ENCODE measurements around the gene ZSWIM6.

The ZSWIM6 gene

DNA sequence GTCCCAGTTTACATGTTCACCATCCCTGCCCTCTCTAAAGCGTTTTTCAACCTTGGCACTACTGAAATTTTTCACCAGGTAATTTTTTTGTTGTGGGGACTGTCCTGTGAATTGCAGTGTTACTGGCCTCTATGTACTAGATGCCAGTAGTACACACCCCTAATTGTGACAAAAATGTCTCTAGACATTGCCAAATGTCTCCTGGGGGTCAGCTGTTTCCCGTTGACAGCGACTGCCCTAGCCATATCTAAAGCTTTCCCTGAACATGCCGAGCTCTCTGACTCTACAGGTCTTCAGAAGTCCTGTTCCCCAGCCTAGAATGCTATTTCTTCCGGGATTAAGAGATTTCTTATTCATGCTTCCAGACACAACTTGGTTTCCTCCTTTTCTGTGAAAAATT is 235.3 kb downstream of the ZSWIM6 start:
- no peak for DNase-seq

DNA sequence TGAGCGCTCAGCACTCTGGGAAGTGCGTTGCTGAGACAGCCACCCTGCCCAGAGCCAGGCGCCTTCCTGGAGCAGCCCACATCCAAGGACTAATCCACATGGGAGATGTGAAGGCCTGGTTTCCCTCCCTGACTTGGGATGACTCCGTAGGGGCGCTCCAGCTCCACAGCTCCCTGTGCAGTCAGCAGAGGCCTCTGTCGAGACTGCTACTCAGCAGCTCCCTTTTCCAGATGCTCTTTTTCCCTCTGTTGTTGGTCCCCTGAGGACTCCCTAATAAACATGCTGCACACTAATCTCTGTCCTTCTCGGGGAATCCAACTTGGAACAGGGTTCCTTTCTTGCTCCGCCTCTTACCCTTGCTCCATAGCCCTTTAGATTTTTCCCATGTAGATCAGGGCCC is 237.3 kb downstream of the ZSWIM6 start:
- DNase-seq: no peak

DNA sequence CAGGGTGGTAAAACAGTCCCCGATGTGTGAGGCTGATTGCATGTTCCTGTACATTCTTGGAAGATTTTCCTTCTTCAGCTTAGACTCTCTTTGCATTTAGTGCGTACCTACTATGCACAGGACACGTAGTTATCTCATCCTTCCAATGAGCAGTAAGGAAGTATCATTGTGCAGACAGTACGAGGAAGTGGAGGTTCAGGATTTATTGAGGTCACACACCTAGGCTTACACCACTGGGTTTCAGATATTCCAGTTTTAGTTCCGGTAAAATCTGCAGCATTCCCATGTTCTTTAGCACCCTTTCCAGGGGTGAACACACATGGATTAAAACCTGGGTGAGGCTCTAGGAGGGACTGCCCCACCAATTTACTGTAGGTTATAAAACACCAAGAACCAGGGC is 238.7 kb downstream of the ZSWIM6 start:
- no peak for DNase-seq

DNA sequence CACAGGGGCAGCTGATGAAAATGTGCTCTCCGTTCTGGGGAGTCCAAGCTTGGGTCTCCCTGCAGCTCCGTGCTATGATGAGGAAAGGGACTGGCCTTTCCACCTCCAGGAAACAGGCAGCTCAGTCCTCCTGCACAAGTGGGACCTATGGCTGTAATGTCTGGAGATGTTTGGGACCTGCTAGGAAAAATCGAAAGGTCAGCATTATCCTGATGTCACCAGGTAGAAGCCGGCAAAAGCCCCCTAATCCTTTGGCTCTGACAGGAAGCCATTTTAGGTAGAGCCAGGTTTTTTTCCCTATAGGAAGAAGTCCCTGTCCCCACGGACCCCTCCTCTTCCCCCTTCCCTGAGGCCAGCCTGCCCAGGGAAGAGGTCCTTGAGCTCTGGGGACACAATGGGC is 240.9 kb downstream of the ZSWIM6 start:
- DNase-seq: no peak

DNA sequence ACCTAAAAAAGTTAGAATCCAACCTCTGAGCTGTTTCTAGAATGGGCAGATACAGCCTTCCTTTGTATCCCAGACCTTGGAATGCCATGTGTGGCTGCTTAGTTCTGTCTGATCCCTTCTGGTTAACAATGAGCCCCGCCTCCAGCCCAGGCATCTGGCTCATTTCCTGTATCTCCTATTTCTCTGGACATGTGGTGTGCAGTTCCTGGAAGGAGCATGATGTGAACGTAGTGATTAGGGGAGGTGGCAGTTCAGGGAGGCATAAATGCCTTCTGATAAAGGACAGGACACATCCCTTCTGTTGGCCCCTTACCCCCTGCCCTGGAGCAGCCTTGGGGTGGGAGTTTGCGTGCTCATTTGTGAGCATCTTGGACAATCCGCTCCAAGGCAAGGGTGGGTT is 243.0 kb downstream of the ZSWIM6 start:
- DNase-seq: no peak

DNA sequence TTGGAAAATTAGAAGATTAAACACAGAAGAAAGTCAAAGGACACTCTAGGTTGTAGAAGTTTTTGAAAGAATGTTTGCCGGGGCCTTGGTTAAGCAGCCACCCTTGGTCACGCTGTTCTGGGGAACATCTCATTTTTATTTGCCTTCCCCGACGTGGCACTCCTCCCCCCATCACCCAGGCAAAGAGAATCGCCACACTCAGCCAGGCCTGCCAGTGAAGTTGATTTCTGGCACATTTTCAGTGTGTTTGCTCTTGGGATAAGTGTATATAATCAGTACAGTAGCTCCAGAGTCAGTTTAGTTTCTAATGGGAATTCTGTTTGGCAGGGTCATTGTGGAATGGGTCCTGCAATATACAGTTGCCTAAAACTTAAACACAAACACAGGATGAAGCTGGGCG is 243.5 kb downstream of the ZSWIM6 start:
- no peak for DNase-seq

DNA sequence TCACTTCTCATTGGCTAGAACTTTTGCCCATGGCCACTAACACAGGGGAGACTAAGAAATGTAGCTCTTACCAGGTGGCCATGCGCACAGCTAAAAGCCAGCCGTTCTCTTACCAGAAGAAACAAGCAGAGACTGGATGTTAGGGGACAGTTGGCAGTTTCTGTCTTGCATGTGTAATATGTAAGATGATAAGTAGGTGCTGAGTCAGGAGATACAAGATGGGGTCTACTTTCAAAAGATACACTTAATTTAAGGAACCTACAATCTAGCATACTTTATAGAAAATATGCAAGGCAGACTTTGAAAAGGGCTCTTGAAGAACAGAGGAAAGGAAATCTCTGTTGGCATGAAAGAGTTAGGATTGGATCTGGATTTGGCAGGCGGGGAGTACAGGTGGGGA is 244.5 kb downstream of the ZSWIM6 start:
- no peak for DNase-seq

DNA sequence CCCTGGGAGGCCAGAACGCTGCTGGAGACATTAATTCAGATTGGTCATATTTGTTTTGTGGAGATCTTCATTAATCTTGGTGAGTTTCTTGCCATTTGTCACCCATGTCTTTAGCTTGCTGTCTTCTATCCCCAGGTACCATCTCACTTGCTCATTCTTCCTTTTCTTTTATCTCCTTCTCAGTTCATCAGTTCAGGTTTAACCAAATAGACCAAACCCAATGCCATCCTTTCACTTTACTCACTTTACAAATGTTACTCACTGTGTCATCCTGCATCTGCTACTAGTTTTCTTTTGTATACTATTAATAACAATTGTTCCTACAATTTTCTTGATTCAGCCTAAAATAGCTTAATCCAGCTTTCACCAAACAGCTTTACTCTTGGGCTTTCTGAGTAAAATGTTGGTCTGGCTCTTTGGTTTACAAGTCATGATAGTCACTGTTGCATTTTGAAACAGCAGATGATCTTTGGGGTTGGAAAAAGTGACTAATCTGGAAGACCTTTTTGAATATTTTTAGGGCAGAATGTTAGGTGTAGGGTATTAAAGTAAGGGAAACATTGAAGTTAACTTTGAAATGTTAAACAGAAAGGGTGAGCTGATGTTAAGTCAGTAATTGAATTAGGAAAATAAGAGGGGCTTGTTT is 246.9 kb downstream of the ZSWIM6 start:
- DNase-seq: no peak

DNA sequence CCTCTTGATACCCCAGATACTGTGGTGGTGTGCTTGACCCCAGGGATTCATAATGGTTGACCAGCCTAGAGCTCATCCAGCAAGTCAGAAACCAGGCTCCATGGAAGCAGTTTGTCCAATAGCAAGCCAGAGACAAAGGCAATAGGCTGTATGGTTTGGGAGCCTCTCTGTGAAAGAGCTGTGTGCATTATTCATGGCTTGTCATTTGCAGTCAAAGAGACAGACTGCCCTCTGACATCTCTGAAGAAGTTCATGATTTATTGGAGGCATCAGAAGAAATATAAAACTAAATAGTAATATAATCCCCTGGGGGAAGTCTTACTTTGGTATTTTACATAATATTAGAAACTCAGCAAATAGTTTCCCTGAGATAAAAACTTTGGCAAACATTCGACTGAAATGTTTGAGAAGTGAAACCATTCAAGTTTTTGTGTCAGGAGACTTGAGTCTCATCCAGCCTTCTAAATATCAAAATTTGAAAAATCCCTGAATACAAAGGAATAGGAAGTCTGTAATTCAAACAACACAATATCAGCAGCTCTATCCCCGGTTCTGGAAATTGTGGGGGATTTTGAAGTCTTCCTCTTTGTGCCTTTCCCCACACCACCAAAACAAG is 250.3 kb downstream of the ZSWIM6 start:
- DNase-seq: no peak

DNA sequence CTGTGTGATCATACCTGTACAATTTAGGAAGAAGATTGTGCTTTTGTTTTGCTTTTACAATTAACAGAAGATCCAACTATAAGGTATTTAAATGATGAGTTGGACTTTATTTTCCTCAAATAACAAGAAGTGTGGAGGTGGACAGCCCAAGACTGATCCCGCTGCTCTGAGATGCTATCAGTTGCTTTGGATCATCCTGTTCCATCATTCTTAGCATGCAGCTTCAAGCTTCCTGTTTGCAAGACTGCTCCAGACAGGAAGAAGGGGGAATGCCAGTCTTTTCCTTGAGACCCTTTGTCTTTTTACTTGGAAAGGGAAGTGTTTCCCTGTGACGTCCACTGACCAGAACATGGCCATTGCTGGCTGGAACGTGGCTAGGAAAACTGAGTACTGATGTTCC is 250.8 kb downstream of the ZSWIM6 start:
- no peak for DNase-seq

DNA sequence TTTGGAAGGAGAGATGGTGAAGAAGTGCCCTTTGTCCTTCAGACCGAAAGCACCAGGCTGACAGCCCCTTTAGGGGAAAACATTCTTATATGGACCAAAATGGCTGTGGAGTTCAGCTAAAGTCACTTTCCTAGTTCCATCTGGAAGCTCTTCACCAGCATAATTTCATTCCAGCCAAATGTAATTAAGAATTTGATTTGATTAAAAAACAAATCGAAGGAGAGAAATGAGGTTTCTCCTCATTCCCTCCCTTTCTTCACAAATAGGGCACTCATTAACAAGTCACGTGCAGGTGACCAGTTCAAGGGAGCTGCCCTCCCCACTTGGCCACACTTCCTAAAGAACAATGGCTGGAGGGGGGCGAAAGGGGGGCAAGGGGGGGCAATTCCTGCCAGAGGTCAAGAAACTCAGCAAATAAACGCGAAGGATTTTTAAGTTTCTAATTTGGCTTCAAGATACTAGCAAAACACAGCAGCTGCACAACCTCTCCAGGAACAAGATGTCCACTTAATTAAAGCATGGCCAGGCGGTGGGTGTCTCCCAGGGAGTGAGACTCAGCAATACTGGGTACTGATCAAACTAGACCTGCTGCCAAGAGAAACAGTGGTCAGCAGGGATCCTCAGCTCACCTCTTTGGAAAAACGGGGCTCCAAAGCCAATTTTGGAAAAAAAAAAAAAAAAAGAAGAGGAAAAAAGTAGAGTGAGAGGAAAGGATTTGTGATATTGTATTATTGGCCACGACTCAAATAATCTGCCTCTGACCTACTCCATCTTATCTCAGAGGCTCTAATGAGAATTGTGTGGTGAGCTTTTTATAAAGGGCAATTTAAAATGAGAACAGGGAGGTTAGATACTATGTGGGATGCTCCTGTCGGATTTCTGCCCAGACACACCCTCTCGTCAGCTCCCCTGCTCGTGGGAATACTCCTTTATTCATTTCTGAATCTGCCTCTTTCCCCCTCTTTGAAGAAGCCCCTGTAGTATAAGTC is 254.3 kb downstream of the ZSWIM6 start:
- DNase-seq: no peak

DNA sequence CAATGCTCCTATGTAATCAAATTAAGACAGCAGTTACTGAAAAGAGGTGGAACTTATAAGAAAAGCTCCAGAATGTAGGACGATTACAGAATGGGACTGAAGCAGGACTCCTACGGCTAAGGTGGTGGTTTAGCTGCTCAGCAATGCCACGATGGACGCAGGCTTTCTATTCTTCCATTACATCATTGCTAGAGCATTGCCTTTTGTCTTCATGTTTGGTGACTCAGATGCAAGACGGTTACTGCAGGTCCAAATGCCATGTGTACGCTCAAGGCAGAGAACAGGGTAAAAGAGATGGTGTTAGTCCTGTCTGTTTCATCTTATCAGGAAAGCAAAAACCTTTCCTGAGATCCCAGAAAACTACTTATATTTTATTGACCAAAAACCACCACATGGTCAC is 255.1 kb downstream of the ZSWIM6 start:
- no peak for DNase-seq

DNA sequence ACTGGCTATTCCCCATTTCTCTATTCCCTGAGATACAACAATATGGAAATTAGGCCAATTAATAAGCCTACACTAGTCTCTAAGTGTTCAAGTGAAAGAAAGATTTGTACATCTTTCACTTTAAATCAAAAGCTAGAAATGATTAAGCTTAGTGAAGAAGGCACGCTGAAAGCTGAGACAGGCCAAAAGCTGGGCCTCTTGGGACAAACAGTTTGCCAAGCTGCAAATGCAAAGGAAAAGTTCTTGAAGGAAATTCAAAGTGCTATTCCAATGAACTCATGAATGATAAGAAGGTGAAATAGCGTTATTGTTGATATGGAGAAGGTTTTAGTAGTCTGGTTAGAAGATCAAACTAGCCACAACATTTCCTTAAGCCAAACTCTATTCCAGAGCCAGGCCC is 256.2 kb downstream of the ZSWIM6 start:
- DNase-seq: no peak

DNA sequence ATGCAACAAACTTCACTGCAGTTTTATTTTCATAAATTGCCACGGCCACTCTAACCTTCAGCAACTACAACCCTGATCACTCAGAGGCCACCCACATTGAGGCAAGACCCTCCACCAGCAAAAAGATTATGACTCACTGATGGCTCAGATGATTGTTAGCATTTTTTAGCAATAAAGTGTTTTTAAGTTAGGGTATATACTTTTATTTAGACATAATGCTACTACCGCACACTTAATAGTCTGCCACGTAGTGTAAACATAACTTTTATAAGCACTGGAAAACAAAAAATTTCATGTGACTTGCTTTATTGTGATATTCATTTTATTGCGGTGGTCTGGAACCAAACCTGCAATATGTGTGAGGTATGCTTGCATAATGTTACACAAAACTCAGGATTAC is 257.9 kb downstream of the ZSWIM6 start:
- DNase-seq: no peak

DNA sequence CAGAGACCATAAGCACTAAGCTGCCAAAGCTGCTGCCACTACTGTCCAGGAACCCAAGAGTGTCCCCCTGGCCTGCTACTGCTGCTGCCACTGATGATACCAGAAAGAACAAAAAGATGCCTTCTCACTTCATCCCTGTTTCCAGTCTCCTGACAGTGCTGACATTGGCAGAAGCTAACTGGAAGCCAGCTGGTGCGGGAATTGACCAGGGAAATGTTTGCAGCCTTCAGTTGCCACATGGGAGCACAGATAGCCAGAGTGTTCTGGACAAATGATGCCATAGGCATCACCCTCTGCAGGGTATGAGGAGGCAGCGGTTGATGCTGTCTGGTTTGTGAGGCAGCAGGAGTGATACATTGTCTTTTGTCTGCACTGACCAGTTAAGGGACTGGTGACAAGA is 258.4 kb downstream of the ZSWIM6 start:
- no peak for DNase-seq

DNA sequence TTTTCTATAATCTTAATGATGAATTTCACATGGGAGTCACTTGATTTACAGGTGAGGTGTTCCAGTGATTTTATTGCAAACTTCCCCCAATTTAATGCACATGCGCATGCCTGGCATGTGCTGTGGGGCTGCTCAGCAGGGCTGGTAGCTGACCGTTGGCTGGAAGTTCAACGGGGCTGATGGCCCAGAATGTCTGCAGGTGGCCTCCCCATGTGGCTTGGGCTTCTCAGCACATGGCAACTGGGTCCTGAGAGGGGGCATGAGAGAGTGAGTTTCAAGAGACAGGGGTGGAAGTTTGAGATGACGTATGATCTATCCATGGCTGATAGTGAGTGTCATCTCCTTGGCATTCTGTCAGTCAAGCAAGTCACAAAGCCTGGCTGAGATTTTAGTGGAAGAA is 259.8 kb downstream of the ZSWIM6 start:
- DNase-seq: no peak

DNA sequence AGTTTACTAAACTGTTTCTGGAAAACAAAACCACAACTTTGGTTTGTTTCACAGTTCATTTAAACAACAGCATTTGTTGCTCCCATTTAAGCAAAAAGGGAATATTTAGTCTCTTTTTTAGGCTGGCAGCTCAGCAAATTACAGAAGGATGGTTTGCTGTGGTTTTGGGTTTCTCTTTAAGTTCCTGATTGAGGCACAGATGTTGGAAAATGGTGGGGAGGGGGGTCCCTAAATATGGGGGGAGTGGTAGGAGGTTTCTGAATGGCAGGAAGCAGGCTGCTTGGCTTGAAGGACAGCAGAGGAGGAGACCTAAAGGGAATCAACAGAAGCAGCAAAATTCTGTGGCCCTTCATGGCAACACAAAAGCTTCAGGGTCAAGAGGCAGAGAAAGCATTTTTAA is 263.4 kb downstream of the ZSWIM6 start:
- DNase-seq: no peak
